ENCODE data around the gene TAAR1. TPM values are rescaled to one million over a fixed set of nuclear protein-coding genes. Genes with fewer than 3 reads are reported as not detected.
"Not testable (repeated sequence)": the region's sequence is repeated elsewhere in the genome, so short reads cannot be mapped to it uniquely, and the experiment has no call there.

The TAAR1 gene
- polyA plus RNA-seq, 1 donor (not counting 4 experiments of a cell fraction or from before 2014, with no cell fraction given) = not detected

DNA sequence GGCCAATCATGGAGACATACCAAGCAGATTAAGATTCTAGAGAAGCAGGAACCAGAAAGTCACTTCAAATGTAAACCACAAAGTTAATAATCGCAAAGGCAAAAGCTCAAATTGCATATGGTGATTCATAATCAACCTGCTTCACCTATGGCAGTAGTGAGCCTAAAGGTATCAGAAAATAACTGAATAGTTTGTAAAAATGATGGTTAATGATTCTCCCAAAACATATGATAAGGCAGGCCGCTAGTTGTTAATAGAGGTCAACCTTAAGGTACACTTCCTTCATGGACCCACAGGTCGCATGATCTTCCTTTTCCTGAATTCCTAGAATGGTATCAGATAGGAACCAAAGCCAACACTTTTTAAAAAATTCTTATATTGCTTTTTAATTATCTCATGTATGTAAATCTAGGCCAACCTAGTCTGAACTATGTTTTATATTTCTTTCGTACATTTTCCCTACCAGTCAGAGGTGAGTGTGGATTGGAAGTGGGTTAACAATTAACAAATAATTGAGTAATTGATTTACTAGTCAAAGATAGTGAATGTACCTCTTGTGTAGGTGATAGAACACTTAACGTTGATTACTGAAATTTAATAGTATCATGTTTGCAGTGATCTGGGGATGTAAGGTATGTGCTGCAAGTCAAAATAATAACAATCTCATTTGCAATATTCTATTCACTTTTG is 51.3 kb downstream of the TAAR1 start:
- no peak overlapping the region for H3K4me2 ChIP-seq (ENCODE audit: control insufficient read depth, extremely low read depth, insufficient read depth, low read depth, low read length)
- no peak overlapping the region for H3K27ac ChIP-seq (ENCODE audit: control insufficient read depth, insufficient read depth, low read length)
- H2AFZ ChIP-seq (ENCODE audit: control insufficient read depth, low read length) = no peak overlapping the region
- DNase-seq (ENCODE audit: low read depth, low spot score) (no peak), FAIRE-seq (peak; percentile 49)
- H3K4me3 ChIP-seq (ENCODE audit: control insufficient read depth in 2 of 3, extremely low read depth in 1 of 3, insufficient read depth in 2 of 3, low read depth in 1 of 3, low read length in 3 of 3) = no peak overlapping the region
- H3K9me3 ChIP-seq (ENCODE audit: control insufficient read depth, low read depth, low read length) = no peaks in the 10 kb centered on the region
- peaks cover 8% of the 10 kb centered on the region for H3K4me1 ChIP-seq (ENCODE audit: control insufficient read depth, extremely low read depth, insufficient read depth, low read length)
- no peaks in the 10 kb centered on the region for H3K27me3 ChIP-seq (ENCODE audit: control insufficient read depth, extremely low read depth, insufficient read depth, low read length)
- no peak for TF ChIP-seq EZH2 (IDR thresholded peaks at IDR 0.05; ENCODE audit: low read length)
- TF ChIP-seq, protein P1, sequence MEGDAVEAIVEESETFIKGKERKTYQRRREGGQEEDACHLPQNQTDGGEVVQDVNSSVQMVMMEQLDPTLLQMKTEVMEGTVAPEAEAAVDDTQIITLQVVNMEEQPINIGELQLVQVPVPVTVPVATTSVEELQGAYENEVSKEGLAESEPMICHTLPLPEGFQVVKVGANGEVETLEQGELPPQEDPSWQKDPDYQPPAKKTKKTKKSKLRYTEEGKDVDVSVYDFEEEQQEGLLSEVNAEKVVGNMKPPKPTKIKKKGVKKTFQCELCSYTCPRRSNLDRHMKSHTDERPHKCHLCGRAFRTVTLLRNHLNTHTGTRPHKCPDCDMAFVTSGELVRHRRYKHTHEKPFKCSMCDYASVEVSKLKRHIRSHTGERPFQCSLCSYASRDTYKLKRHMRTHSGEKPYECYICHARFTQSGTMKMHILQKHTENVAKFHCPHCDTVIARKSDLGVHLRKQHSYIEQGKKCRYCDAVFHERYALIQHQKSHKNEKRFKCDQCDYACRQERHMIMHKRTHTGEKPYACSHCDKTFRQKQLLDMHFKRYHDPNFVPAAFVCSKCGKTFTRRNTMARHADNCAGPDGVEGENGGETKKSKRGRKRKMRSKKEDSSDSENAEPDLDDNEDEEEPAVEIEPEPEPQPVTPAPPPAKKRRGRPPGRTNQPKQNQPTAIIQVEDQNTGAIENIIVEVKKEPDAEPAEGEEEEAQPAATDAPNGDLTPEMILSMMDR (optimal IDR thresholded peaks at IDR 0.05 in 1 of 3, IDR thresholded peaks at IDR 0.05 in 1 of 3, conservative IDR thresholded peaks at IDR 0.05 in 1 of 3; ENCODE audit: extremely low read depth in 1 of 3, insufficient read depth in 2 of 3, low read length in 3 of 3) = no peak
- dilution Hi-C loops (cut with MboI; ENCODE audit: extremely low pct_ligation_motif_present, low sequenced_read_pairs) = no loop called here
- H3K79me2 ChIP-seq (ENCODE audit: control insufficient read depth, insufficient read depth, low read length) = no peaks in the 10 kb centered on the region
- no peaks in the 10 kb centered on the region for H3K9me1 ChIP-seq (ENCODE audit: control insufficient read depth, extremely low read depth, insufficient read depth, low read length)
- no peak overlapping the region for H3K9ac ChIP-seq (ENCODE audit: control insufficient read depth, extremely low read depth, insufficient read depth, low read length)
- H3K36me3 ChIP-seq (ENCODE audit: control insufficient read depth in 2 of 2, extremely low read depth in 1 of 2, insufficient read depth in 2 of 2, low read length in 2 of 2) = no peaks in the 10 kb centered on the region
- no peaks in the 10 kb centered on the region for H4K20me1 ChIP-seq (ENCODE audit: control insufficient read depth, extremely low read depth, insufficient read depth, low read length)

DNA sequence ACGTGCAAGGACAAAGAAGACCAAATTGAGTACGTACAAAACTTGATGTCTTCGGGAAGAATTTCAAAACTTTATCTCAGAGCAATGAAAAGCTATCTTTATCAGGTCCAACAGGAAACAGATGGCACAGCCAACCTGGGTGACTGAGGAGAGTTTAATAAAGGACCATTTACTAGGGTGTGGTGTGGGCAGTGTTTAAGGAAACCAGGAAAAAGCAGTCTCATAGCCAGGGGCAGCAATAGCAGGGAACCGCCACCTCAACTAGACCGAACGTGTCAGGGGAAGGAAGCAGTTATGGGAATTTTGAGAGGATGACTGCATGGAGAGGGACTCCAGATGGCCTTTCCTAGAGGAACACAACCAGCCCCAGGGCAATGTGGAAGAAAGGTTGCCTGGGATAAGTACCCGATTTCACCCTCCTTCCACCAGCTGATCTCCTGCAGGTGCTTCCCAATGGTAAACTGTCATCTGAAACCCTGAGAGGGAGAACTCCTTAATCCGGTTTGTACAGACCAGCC is 54.3 kb downstream of the TAAR1 start:
- Histone ChIP-seq H2AFZ (ENCODE audit: control insufficient read depth, low read length) (peak overlapping the region; percentile 40), H4K20me1 (ENCODE audit: control insufficient read depth, extremely low read depth, insufficient read depth, low read length) (no peaks in the 10 kb centered on the region), H3K4me1 (ENCODE audit: control insufficient read depth, extremely low read depth, insufficient read depth, low read length) (peaks cover 8% of the 10 kb centered on the region), H3K9me3 (ENCODE audit: control insufficient read depth, low read depth, low read length) (no peaks in the 10 kb centered on the region), H3K9me1 (ENCODE audit: control insufficient read depth, extremely low read depth, insufficient read depth, low read length) (no peaks in the 10 kb centered on the region), H3K79me2 (ENCODE audit: control insufficient read depth, insufficient read depth, low read length) (no peaks in the 10 kb centered on the region), H3K4me2 (ENCODE audit: control insufficient read depth, extremely low read depth, insufficient read depth, low read depth, low read length) (peak overlapping the region; percentile 48), H3K27ac (ENCODE audit: control insufficient read depth, insufficient read depth, low read length) (no peak overlapping the region), H3K36me3 (ENCODE audit: control insufficient read depth in 2 of 2, extremely low read depth in 1 of 2, insufficient read depth in 2 of 2, low read length in 2 of 2) (no peaks in the 10 kb centered on the region), H3K4me3 (ENCODE audit: control insufficient read depth in 2 of 3, extremely low read depth in 1 of 3, insufficient read depth in 2 of 3, low read depth in 1 of 3, low read length in 3 of 3) (no peak overlapping the region), H3K27me3 (ENCODE audit: control insufficient read depth, extremely low read depth, insufficient read depth, low read length) (no peaks in the 10 kb centered on the region), H3K9ac (ENCODE audit: control insufficient read depth, extremely low read depth, insufficient read depth, low read length) (no peak overlapping the region)
- dilution Hi-C loops (cut with MboI; ENCODE audit: extremely low pct_ligation_motif_present, low sequenced_read_pairs) = no loop called here
- no peak for DNase-seq (ENCODE audit: low read depth, low spot score)
- TF ChIP-seq, protein P1 (optimal IDR thresholded peaks at IDR 0.05 in 1 of 3, IDR thresholded peaks at IDR 0.05 in 1 of 3, conservative IDR thresholded peaks at IDR 0.05 in 1 of 3; ENCODE audit: extremely low read depth in 1 of 3, insufficient read depth in 2 of 3, low read length in 3 of 3) = no peak
- TF ChIP-seq EZH2 (IDR thresholded peaks at IDR 0.05; ENCODE audit: low read length) = no peak
- FAIRE-seq = peak; percentile 79

- H3K9me1 ChIP-seq (ENCODE audit: control insufficient read depth, extremely low read depth, insufficient read depth, low read length); H3K27ac ChIP-seq (ENCODE audit: control insufficient read depth, insufficient read depth, low read length); H3K4me2 ChIP-seq (ENCODE audit: control insufficient read depth, extremely low read depth, insufficient read depth, low read depth, low read length); DNase-seq (ENCODE audit: low read depth, low spot score); FAIRE-seq; H3K9me3 ChIP-seq (ENCODE audit: control insufficient read depth, low read depth, low read length); H3K36me3 ChIP-seq (ENCODE audit: control insufficient read depth in 2 of 2, extremely low read depth in 1 of 2, insufficient read depth in 2 of 2, low read length in 2 of 2); H3K4me3 ChIP-seq (ENCODE audit: control insufficient read depth in 2 of 3, extremely low read depth in 1 of 3, insufficient read depth in 2 of 3, low read depth in 1 of 3, low read length in 3 of 3); H2AFZ ChIP-seq (ENCODE audit: control insufficient read depth, low read length); H3K9ac ChIP-seq (ENCODE audit: control insufficient read depth, extremely low read depth, insufficient read depth, low read length); dilution Hi-C loops (cut with MboI; ENCODE audit: extremely low pct_ligation_motif_present, low sequenced_read_pairs); H4K20me1 ChIP-seq (ENCODE audit: control insufficient read depth, extremely low read depth, insufficient read depth, low read length); H3K27me3 ChIP-seq (ENCODE audit: control insufficient read depth, extremely low read depth, insufficient read depth, low read length); H3K4me1 ChIP-seq (ENCODE audit: control insufficient read depth, extremely low read depth, insufficient read depth, low read length); H3K79me2 ChIP-seq (ENCODE audit: control insufficient read depth, insufficient read depth, low read length): not testable (repeated sequence)
Observed at GRCh38 chr6:132600900-132601299, 58.1 kb downstream of the TAAR1 start.
